MCF 10A (cell line): ENCODE data around the gene NMT2. TPM values are rescaled to one million over a fixed set of nuclear protein-coding genes. Genes with fewer than 3 reads are reported as not detected.

Source experiments
- BruUV-seq: library from RNA; stranded (reverse); fragments of 400-500 nt; replicated peaks from 2 replicates; lab custom pipeline; 2021; lab: Mats Ljungman, UMichigan
- CTCF ChIA-PET: fragments of 300-600 bp; sonication (Branson Sonifier 250); formaldehyde crosslinking; extraction: SDS; loops from one replicate; lab custom pipeline; 2021; ENCODE audit warnings: antibody characterized with exemption, inconsistent platforms; lab: Yijun Ruan, JAX
- POLR2A ChIA-PET: fragments of 300-600, 350-650 bp; sonication (Branson Sonifier 250); formaldehyde crosslinking; extraction: SDS; loops from one replicate; lab custom pipeline; 2020; ENCODE audit warnings: antibody characterized with exemption, inconsistent platforms; lab: Yijun Ruan, JAX
- DNase-seq: peaks from one replicate; pipeline ENCODE4 v3.0.0-alpha.2; 2018; ENCODE audit not compliant: unreplicated experiment
- H3K27ac Mint-ChIP-seq: one replicate; pipeline ENCODE4 v1.8.0; 2022; ENCODE audit warnings: mild to moderate bottlenecking, low read depth, mixed read lengths; ENCODE audit not compliant: unreplicated experiment
- H3K27me3 Mint-ChIP-seq: one replicate; pipeline ENCODE4 v1.8.0; 2022; ENCODE audit warnings: mixed read lengths; ENCODE audit not compliant: insufficient read depth, unreplicated experiment
- H3K36me3 Mint-ChIP-seq: one replicate; pipeline ENCODE4 v1.8.0; 2022; ENCODE audit warnings: mild to moderate bottlenecking, moderate library complexity, mixed read lengths; ENCODE audit not compliant: insufficient read depth, unreplicated experiment
- H3K4me1 Mint-ChIP-seq: one replicate; pipeline ENCODE4 v1.8.0; 2022; ENCODE audit warnings: mixed read lengths; ENCODE audit not compliant: insufficient read depth, unreplicated experiment
- H3K4me3 Mint-ChIP-seq: one replicate; pipeline ENCODE4 v1.8.0; 2022; ENCODE audit warnings: mild to moderate bottlenecking, moderate library complexity, mixed read lengths; ENCODE audit not compliant: unreplicated experiment
- H3K9me3 Mint-ChIP-seq: one replicate; pipeline ENCODE4 v1.8.0; 2022; ENCODE audit warnings: mixed read lengths; ENCODE audit not compliant: unreplicated experiment
- intact Hi-C: fragments of 100-400 bp; cut with micrococcal nuclease; formaldehyde crosslinking; loops from 2 replicates; pipeline ENCODE4 v1.14.1; 2022
- total RNA-seq: library from RNA; stranded (reverse); gene quantifications from 2 replicates; pipeline ENCODE4 v1.2.3, GENCODE V29; 2022
- TF ChIP-seq, protein P1 (sequence below): fragments of 200-600 bp; IDR thresholded peaks from one replicate; pipeline ENCODE4 v1.8.0; 2022; ENCODE audit warnings: antibody characterized with exemption, mild to moderate bottlenecking; ENCODE audit not compliant: unreplicated experiment

NMT2 gene
- total RNA-seq, 1 experiment from 2014 or later: 9.6 TPM

DNA sequence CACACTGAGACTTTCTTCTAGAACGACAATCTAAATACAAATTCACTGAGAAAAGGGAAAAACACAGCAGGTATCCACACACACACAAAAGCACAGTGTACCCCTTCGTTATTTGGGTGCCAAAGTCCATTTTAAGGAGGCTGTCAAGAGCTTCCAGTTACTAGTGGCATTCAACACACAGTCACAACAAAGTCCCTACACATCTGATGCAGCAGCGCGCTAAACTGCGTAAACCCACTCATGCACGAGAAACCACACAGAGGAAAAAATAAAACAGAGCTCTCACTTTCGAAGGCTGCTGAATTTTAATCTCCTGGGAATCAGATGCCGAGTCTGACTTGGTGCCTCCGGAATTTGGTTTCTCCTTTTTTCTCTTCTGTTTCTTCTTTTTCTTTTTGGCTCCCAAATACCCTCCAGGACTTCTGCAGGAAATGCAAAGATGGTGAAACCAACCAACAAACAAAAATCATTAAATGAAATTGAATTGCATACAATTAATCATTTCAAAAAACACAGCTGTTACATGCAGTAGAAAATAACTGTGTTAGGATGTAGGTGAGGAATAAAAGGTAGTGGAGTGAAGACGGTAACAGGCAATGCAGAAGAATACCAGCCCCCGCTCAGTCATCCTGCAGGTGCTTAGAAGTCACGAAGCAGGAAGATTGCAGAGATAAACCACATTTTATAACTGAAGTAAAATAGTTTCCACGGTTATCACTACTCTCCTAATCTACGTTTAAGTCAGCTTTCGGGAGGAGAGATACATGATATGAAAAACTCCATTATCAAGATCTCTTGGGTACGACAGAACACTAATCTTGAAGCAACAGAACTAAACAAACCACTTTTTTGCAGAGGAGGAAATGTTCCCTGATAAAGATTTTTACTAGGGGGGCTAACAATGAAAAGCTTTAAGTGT is 27.1 kb downstream of the NMT2 start:
- no peaks in the 10 kb centered on the region for H3K9me3 Mint-ChIP-seq
- peaks cover 6% of the 10 kb centered on the region for H3K36me3 Mint-ChIP-seq
- TF ChIP-seq, protein P1, sequence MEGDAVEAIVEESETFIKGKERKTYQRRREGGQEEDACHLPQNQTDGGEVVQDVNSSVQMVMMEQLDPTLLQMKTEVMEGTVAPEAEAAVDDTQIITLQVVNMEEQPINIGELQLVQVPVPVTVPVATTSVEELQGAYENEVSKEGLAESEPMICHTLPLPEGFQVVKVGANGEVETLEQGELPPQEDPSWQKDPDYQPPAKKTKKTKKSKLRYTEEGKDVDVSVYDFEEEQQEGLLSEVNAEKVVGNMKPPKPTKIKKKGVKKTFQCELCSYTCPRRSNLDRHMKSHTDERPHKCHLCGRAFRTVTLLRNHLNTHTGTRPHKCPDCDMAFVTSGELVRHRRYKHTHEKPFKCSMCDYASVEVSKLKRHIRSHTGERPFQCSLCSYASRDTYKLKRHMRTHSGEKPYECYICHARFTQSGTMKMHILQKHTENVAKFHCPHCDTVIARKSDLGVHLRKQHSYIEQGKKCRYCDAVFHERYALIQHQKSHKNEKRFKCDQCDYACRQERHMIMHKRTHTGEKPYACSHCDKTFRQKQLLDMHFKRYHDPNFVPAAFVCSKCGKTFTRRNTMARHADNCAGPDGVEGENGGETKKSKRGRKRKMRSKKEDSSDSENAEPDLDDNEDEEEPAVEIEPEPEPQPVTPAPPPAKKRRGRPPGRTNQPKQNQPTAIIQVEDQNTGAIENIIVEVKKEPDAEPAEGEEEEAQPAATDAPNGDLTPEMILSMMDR: no peak
- BruUV-seq: no TSS peak
- CTCF ChIA-PET: interaction anchor here (0.9 to 1.9 kb wide), 2 partner anchors 24 to 36 kb away, joined by 4 to 7 read pairs; no protein-coding TSS in a partner anchor
- DNase-seq: no peak
- POLR2A ChIA-PET: interaction anchor here (0.7 to 0.9 kb wide), 2 partner anchors 9 to 20 kb away, joined by 3 read pairs; no protein-coding TSS in a partner anchor
- intact Hi-C loops: no loop called here
- H3K4me3 Mint-ChIP-seq: no peak overlapping the region
- peak overlapping the region; percentile 54 for H3K27ac Mint-ChIP-seq
- H3K27me3 Mint-ChIP-seq: no peaks in the 10 kb centered on the region
- no peaks in the 10 kb centered on the region for H3K4me1 Mint-ChIP-seq

DNA sequence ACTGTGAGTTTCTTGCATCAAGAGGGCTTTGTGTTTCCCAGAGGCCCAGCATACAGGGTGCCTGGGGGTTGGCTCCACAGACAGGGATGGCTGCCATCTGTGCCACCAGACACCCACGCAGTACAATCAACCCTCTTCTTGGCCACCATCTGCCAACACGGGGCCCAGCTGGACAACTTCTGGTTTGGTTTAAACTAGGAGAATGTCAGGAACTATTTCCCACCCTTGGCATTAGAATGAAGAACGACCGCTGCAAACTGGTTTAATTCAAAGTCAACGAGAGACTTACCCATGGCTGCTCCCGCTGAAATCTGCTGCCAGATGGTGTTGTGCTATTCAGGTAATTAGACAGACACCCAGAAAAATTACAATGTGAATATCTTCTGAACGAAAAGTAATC is 27.8 kb downstream of the NMT2 start:
- Mint-ChIP-seq H3K4me3 (no peak overlapping the region), H3K9me3 (no peaks in the 10 kb centered on the region), H3K4me1 (no peaks in the 10 kb centered on the region), H3K36me3 (peaks cover 6% of the 10 kb centered on the region), H3K27me3 (no peaks in the 10 kb centered on the region), H3K27ac (no peak overlapping the region)
- ChIA-PET POLR2A (no interaction called here), CTCF (no interaction called here)
- intact Hi-C loops: no loop called here
- BruUV-seq: no TSS peak
- TF ChIP-seq, protein P1: no peak
- no peak for DNase-seq

DNA sequence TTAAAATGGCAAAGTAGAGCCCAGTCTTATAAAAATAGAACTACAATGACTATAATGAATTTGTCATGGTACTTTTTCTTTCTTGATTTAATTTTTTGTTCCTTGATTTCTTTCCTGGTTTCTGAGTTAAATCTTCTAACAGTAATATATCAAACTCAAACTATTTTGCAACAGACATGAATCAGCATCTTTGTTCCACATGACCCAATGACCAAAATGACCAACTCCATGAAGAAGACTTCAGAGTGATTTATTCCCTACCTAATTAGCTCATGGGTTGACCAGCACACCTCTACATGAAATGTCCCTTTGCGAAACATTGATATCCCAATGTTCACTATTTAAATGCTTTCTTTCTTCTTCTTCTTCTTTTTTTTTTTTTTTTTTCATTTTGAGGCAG is 30.9 kb downstream of the NMT2 start:
- DNase-seq: peak; percentile 3
- no TSS peak for BruUV-seq
- H3K9me3 Mint-ChIP-seq: no peaks in the 10 kb centered on the region
- TF ChIP-seq, protein P1: no peak
- H3K4me3 Mint-ChIP-seq: no peak overlapping the region
- H3K4me1 Mint-ChIP-seq: no peaks in the 10 kb centered on the region
- intact Hi-C loops: no loop called here
- CTCF ChIA-PET: interaction anchor here (0.6 to 1.1 kb wide), 2 partner anchors 10 to 1354 kb away, joined by 3 read pairs; no protein-coding TSS in a partner anchor
- POLR2A ChIA-PET: interaction anchor here (0.6 kb wide), 1 partner anchor 32 kb away, joined by 3 read pairs; no protein-coding TSS in a partner anchor
- peaks cover 22% of the 10 kb centered on the region for H3K36me3 Mint-ChIP-seq
- peak overlapping the region; percentile 19 for H3K27ac Mint-ChIP-seq
- H3K27me3 Mint-ChIP-seq: no peaks in the 10 kb centered on the region

DNA sequence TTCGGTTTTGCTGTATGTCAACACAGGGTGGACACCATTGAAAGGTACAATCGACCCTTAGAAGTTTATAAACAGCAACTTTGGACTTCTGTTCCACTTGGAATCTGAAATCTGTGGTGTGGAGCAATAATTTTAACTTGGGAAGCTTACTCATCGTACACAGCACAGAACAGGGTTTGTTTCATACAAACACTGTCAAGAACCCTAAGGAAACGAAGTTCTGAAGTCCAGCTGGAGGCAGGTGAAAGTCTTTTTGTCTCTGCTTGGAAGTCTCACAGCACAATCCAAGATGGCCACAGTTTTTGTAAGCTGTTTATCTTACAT is 31.5 kb downstream of the NMT2 start:
- TF ChIP-seq, protein P1: no peak
- H3K4me3 Mint-ChIP-seq: no peak overlapping the region
- H3K27ac Mint-ChIP-seq: no peak overlapping the region
- DNase-seq: no peak
- H3K27me3 Mint-ChIP-seq: no peaks in the 10 kb centered on the region
- ChIA-PET POLR2A (no interaction called here), CTCF (interaction anchor here (1.1 kb wide), 1 partner anchor 9 kb away, joined by 3 read pairs; no protein-coding TSS in a partner anchor)
- intact Hi-C loops: no loop called here
- no TSS peak for BruUV-seq
- H3K9me3 Mint-ChIP-seq: no peaks in the 10 kb centered on the region
- H3K4me1 Mint-ChIP-seq: no peaks in the 10 kb centered on the region
- H3K36me3 Mint-ChIP-seq: peaks cover 22% of the 10 kb centered on the region
